HEK293 (cell line): ENCODE data around the gene DGKK.

ENCODE experiments used
- CTCF ChIP-seq: fragments of 450-650 bp; formaldehyde crosslinking; IDR thresholded peaks from 2 replicates; pipeline ENCODE4 v1.5.1; 2016; ENCODE audit warnings: missing biosample characterization, missing genetic modification characterization
- ZNF202 ChIP-seq: fragments of 450-650 bp; formaldehyde crosslinking; IDR thresholded peaks from 2 replicates; pipeline ENCODE4 v1.5.1; 2016; ENCODE audit warnings: missing biosample characterization, missing genetic modification characterization, borderline replicate concordance
- ZNF624 ChIP-seq: fragments of 450-650 bp; formaldehyde crosslinking; IDR thresholded peaks from 2 replicates; pipeline ENCODE4 v1.5.1; 2017; ENCODE audit warnings: missing biosample characterization, missing genetic modification characterization

GRCh38 chrX:50386520-50386919, 84.1 kb downstream of the DGKK start:
- no peak for TF ChIP-seq ZNF202 (tag by site-specific recombination)
- no peak for TF ChIP-seq ZNF624 (tag by site-specific recombination)
- TF ChIP-seq CTCF (tag by site-specific recombination) = no peak
